Nephron (organoid): ENCODE results near the gene KIAA1549.

ENCODE experiments used
- H3K27ac Mint-ChIP-seq, 3 experiments: 2 replicates each; pipeline ENCODE4 v1.8.0; 2020; ENCODE audit warnings: mixed read lengths in 3 of 3, mild to moderate bottlenecking in 2 of 3, moderate library complexity in 1 of 3
- H3K27me3 Mint-ChIP-seq: 2 replicates; pipeline ENCODE4 v1.8.0; 2021; ENCODE audit warnings: low read depth, mild to moderate bottlenecking, moderate library complexity, mixed read lengths
- H3K36me3 Mint-ChIP-seq: 2 replicates; pipeline ENCODE4 v1.8.0; 2020; ENCODE audit warnings: low read depth, mixed read lengths
- H3K4me1 Mint-ChIP-seq: 2 replicates; pipeline ENCODE4 v1.8.0; 2020; ENCODE audit warnings: mixed read lengths
- H3K4me3 Mint-ChIP-seq, 3 experiments: 2 replicates each; pipeline ENCODE4 v1.8.0; 2020; ENCODE audit warnings: mild to moderate bottlenecking in 3 of 3, mixed read lengths in 3 of 3, moderate library complexity in 2 of 3
- H3K9me3 Mint-ChIP-seq: 2 replicates; pipeline ENCODE4 v1.8.0; 2020; ENCODE audit warnings: mixed read lengths
- TF ChIP-seq, protein P1 (sequence below), 3 experiments: fragments of 200-600 bp; sonication (generic); IDR thresholded peaks; one replicate each; pipeline ENCODE4 v1.5.0; 2021; ENCODE audit warnings: antibody characterized with exemption in 3 of 3; ENCODE audit not compliant: unreplicated experiment in 3 of 3

KIAA1549 gene

DNA sequence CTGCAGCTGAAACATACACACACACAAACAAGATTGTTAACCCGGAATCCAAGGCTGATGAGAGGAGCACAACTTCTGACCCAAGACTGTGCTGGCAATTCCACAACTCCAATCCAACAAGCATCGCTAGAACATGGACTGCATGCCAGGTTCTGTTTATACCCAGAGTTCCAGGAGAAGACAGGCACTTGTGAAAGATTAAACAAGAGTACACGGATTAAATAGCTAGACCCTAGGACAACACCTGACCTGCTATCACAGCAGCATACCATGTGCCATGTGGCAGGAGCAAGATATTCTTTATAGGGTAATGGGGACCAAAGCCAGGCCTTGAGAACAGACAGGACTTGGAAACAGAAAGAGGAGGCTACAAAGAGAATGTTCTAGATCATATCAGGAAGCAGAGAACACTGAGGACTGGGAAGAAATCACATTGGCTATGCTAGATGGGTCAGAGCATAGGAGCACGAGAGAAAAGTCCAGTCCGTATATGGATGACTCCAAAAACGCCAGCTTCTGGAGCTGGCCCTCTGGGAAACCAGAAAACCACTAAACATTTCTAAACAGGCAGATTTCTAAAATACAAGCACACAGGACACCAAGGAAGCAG, 99.5 kb downstream of the KIAA1549 start:
- H3K9me3 Mint-ChIP-seq = no peaks in the 10 kb centered on the region
- H3K36me3 Mint-ChIP-seq = peaks cover 44% of the 10 kb centered on the region
- TF ChIP-seq, protein P1, sequence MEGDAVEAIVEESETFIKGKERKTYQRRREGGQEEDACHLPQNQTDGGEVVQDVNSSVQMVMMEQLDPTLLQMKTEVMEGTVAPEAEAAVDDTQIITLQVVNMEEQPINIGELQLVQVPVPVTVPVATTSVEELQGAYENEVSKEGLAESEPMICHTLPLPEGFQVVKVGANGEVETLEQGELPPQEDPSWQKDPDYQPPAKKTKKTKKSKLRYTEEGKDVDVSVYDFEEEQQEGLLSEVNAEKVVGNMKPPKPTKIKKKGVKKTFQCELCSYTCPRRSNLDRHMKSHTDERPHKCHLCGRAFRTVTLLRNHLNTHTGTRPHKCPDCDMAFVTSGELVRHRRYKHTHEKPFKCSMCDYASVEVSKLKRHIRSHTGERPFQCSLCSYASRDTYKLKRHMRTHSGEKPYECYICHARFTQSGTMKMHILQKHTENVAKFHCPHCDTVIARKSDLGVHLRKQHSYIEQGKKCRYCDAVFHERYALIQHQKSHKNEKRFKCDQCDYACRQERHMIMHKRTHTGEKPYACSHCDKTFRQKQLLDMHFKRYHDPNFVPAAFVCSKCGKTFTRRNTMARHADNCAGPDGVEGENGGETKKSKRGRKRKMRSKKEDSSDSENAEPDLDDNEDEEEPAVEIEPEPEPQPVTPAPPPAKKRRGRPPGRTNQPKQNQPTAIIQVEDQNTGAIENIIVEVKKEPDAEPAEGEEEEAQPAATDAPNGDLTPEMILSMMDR (IDR thresholded peaks at IDR 0.05; ENCODE audit: unreplicated experiment in 3 of 3) = no peak
- peaks cover 4% of the 10 kb centered on the region for H3K4me1 Mint-ChIP-seq
- H3K27me3 Mint-ChIP-seq = no peaks in the 10 kb centered on the region
- no peak overlapping the region for H3K27ac Mint-ChIP-seq
- no peak overlapping the region for H3K4me3 Mint-ChIP-seq

DNA sequence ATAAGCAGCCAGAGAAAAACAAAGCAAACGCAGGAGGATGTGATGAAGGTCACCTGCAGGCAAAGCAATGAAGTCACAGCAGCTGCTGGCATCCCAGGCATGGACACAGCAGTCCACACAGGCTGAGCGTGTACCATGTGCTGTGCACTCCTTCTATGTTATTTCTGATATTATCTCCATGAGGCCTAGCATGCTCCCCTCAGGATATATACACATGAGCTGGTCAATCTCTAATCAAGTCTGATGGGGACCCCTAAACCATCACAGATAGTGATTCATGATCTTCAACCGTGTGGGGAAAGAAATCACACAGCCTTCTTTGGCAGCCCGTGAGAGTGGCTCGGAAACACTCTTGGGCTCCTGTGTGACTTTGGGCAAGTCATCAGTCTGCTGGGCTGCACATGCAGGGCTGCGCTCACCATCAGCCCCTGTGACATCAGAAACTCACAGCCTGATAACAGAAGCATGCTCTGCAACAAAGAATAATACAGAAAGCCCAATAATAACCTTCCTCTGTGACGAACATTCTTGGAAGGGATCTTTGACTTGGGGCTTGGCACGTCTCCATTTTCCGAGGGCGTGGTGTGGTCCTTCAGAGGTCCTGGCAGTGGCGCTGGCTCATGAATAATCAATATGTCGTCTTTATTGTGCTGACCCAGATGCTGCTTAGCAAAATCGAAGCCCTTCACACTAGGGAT, 100.2 kb downstream of the KIAA1549 start:
- no peak overlapping the region for H3K27ac Mint-ChIP-seq
- no peak overlapping the region for H3K4me3 Mint-ChIP-seq
- H3K27me3 Mint-ChIP-seq = no peaks in the 10 kb centered on the region
- no peaks in the 10 kb centered on the region for H3K9me3 Mint-ChIP-seq
- H3K36me3 Mint-ChIP-seq = peaks cover 50% of the 10 kb centered on the region
- TF ChIP-seq, protein P1 (IDR thresholded peaks at IDR 0.05; ENCODE audit: unreplicated experiment in 3 of 3) = no peak
- no peaks in the 10 kb centered on the region for H3K4me1 Mint-ChIP-seq

DNA sequence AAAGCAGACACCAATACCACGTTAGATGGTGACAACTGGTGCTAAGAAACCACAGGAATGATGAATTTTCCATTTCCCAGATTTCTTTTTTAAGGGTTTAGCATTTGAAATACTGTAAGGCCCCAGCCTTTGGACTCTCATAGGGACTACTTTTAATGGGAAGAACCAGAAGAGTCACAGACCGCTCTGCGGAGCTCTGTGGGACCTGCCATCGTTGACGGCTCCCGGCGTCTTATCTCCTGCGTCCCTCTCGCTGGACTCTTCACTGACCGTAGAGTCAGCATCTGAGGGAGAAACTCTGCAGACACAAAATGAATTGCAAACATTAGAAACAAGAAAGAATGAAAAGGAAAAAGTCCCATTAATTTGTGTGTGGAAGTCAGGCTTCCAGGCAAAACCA, 101.8 kb downstream of the KIAA1549 start:
- Mint-ChIP-seq H3K4me1 (no peaks in the 10 kb centered on the region), H3K4me3 (no peak overlapping the region), H3K9me3 (no peaks in the 10 kb centered on the region), H3K36me3 (peaks cover 52% of the 10 kb centered on the region), H3K27me3 (no peaks in the 10 kb centered on the region), H3K27ac (no peak overlapping the region)
- TF ChIP-seq, protein P1 (IDR thresholded peaks at IDR 0.05; ENCODE audit: unreplicated experiment in 3 of 3) = no peak

DNA sequence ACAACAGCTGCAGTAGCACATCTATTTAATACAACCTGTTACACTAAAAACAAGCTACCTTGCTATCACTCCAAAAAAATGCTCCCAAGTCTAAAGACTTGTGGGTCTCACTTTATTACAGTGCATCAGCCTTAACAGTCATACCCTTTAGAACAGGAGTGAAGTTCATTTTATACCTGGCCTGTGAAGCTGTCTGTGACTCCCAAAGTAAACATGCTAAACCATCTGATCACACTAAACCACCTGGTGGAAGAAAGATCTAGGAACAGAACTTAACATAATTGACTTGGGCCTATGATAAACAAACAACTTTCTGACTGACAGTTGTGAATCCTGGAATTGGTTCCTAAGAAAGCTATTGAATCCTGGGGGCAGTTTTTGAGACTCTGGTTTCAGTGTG, 102.3 kb downstream of the KIAA1549 start:
- H3K4me1 Mint-ChIP-seq = no peaks in the 10 kb centered on the region
- H3K27me3 Mint-ChIP-seq = no peaks in the 10 kb centered on the region
- TF ChIP-seq, protein P1 (IDR thresholded peaks at IDR 0.05; ENCODE audit: unreplicated experiment in 3 of 3) = no peak
- peaks cover 56% of the 10 kb centered on the region for H3K36me3 Mint-ChIP-seq
- H3K9me3 Mint-ChIP-seq = no peaks in the 10 kb centered on the region
- no peak overlapping the region for H3K4me3 Mint-ChIP-seq
- H3K27ac Mint-ChIP-seq = no peak overlapping the region

DNA sequence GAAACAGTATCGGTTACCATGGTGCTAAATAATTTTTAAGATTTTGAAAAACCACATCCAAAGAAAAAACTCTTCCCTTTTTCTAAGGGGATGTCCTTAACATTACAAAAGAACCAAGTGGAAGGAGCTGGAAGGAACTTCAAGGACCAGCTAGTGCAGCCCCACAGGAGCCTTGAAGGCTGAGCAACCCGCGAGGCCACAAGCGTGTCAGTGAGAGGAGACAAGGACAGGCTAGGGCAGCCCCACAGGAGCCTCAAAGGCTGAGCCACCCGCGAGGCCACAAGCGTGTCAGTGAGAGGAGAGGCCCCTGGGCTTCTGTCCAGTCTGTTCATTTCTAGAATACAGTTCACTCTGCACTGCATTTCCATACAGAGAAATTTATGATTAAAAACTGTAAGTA, 103.1 kb downstream of the KIAA1549 start:
- no peak overlapping the region for H3K4me3 Mint-ChIP-seq
- H3K27ac Mint-ChIP-seq = no peak overlapping the region
- H3K4me1 Mint-ChIP-seq = no peaks in the 10 kb centered on the region
- TF ChIP-seq, protein P1 (IDR thresholded peaks at IDR 0.05; ENCODE audit: unreplicated experiment in 3 of 3) = no peak
- no peaks in the 10 kb centered on the region for H3K9me3 Mint-ChIP-seq
- peaks cover 57% of the 10 kb centered on the region for H3K36me3 Mint-ChIP-seq
- H3K27me3 Mint-ChIP-seq = no peaks in the 10 kb centered on the region

DNA sequence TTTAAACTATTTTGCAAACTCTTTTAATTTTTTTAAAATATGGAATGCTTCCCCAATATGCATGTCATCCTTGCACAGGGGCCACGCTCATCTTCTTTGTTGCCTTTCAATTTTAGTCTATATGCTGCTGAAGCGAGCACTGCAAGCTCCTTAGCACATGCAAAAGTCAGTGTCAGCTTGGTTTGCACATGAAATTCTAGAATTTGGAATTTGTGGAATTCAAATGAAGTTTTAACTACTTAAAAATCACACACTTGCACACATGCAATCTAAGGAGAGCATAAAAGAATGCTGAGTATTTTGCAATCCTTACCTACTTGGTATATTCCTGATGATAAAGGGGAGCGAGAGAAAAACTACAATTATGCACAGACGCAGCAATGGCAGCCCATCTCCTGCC, 104.9 kb downstream of the KIAA1549 start:
- Mint-ChIP-seq H3K4me3 (no peak overlapping the region), H3K36me3 (peaks cover 56% of the 10 kb centered on the region), H3K4me1 (no peaks in the 10 kb centered on the region), H3K9me3 (no peaks in the 10 kb centered on the region), H3K27ac (no peak overlapping the region), H3K27me3 (no peaks in the 10 kb centered on the region)
- TF ChIP-seq, protein P1 (IDR thresholded peaks at IDR 0.05; ENCODE audit: unreplicated experiment in 3 of 3) = no peak
